ENCODE data around the gene USP21. TPM values are rescaled to one million over a fixed set of nuclear protein-coding genes. Genes with fewer than 3 reads are reported as not detected.

The USP21 gene
- total and polyA plus RNA-seq, 9 of the 15 experiments (the other 6 are each of a cell fraction or from before 2014, with no cell fraction given), result 4.9 to 52.4 (median 21.6) TPM

DNA sequence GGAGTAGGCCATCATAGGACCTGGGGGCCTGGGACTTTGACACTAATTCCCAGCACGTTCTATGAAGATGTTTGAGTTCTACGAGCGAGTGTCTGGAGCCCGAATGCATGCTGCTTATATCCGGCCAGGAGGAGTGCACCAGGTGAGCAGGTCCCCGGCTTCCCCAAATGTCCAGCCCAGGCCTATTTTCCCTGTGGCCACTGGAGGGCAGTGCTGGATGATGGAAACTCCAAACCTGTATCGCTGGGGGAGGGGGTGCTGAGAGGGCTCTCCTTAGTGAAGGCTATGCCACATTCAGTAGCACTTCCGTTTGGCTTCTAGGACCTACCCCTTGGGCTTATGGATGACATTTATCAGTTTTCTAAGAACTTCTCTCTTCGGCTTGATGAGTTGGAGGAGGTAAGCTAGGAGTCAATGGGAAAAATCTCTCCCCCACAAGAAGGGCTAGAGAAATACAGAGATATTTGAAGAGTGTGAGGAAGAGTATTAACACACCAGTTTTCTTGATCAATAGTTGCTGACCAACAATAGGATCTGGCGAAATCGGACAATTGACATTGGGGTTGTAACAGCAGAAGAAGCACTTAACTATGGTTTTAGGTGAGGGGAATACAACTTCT lies 50.6 kb downstream of the USP21 start (continued):
- TF ChIP-seq UBTF (IDR thresholded peaks at IDR 0.05; ENCODE audit: borderline replicate concordance in 1 of 2, low read depth in 2 of 2, low read length in 2 of 2) (no peak), HIVEP1 (CRISPR knock-in tag; IDR thresholded peaks at IDR 0.05) (no peak), CBX8 (IDR thresholded peaks at IDR 0.05; ENCODE audit: borderline replicate concordance, extremely low read depth, low read depth, low read length, poor library complexity, severe bottlenecking) (no peak), TFAP4 (CRISPR knock-in tag; IDR thresholded peaks at IDR 0.05; ENCODE audit: borderline replicate concordance) (peak; percentile 60; the same call in 1 of the 2 replicates), THAP7 (CRISPR knock-in tag; IDR thresholded peaks at IDR 0.05) (no peak), SLC30A9 (CRISPR knock-in tag; IDR thresholded peaks at IDR 0.05) (no peak), STAG1 (CRISPR knock-in tag; IDR thresholded peaks at IDR 0.05; ENCODE audit: borderline replicate concordance) (peak; percentile 77), THRB (CRISPR knock-in tag; conservative IDR thresholded peaks at IDR 0.05) (no peak), NCOA2 (IDR thresholded peaks at IDR 0.05; ENCODE audit: partially characterized antibody in 2 of 2) (no peak), SIRT6 (IDR thresholded peaks at IDR 0.05; ENCODE audit: low read depth, low read length) (no peak), ZNF165 (CRISPR knock-in tag; IDR thresholded peaks at IDR 0.05; ENCODE audit: borderline replicate concordance) (no peak), ZNF274 (IDR thresholded peaks at IDR 0.05; ENCODE audit: borderline replicate concordance, low read depth, low read length) (no peak), POLR2H (tag; IDR thresholded peaks at IDR 0.05; ENCODE audit: low read depth) (no peak), NR1H2 (CRISPR knock-in tag; IDR thresholded peaks at IDR 0.05) (no peak), KLF6 (CRISPR knock-in tag; IDR thresholded peaks at IDR 0.05; ENCODE audit: borderline replicate concordance) (no peak)
- TF ChIP-seq, protein P1, sequence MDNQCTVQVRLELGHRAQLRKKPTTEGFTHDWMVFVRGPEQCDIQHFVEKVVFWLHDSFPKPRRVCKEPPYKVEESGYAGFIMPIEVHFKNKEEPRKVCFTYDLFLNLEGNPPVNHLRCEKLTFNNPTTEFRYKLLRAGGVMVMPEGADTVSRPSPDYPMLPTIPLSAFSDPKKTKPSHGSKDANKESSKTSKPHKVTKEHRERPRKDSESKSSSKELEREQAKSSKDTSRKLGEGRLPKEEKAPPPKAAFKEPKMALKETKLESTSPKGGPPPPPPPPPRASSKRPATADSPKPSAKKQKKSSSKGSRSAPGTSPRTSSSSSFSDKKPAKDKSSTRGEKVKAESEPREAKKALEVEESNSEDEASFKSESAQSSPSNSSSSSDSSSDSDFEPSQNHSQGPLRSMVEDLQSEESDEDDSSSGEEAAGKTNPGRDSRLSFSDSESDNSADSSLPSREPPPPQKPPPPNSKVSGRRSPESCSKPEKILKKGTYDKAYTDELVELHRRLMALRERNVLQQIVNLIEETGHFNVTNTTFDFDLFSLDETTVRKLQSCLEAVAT (IDR thresholded peaks at IDR 0.05), result no peak
- TF ChIP-seq, protein P2, sequence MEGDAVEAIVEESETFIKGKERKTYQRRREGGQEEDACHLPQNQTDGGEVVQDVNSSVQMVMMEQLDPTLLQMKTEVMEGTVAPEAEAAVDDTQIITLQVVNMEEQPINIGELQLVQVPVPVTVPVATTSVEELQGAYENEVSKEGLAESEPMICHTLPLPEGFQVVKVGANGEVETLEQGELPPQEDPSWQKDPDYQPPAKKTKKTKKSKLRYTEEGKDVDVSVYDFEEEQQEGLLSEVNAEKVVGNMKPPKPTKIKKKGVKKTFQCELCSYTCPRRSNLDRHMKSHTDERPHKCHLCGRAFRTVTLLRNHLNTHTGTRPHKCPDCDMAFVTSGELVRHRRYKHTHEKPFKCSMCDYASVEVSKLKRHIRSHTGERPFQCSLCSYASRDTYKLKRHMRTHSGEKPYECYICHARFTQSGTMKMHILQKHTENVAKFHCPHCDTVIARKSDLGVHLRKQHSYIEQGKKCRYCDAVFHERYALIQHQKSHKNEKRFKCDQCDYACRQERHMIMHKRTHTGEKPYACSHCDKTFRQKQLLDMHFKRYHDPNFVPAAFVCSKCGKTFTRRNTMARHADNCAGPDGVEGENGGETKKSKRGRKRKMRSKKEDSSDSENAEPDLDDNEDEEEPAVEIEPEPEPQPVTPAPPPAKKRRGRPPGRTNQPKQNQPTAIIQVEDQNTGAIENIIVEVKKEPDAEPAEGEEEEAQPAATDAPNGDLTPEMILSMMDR (IDR thresholded peaks at IDR 0.05 in 2 of 3, conservative IDR thresholded peaks at IDR 0.05 in 1 of 3; ENCODE audit: insufficient read depth in 2 of 3, low read depth in 1 of 3, low read length in 3 of 3), result peak; percentile 94 to 97 (median 96)
